ENCODE results near the gene LMBRD1.

Gene LMBRD1

DNA sequence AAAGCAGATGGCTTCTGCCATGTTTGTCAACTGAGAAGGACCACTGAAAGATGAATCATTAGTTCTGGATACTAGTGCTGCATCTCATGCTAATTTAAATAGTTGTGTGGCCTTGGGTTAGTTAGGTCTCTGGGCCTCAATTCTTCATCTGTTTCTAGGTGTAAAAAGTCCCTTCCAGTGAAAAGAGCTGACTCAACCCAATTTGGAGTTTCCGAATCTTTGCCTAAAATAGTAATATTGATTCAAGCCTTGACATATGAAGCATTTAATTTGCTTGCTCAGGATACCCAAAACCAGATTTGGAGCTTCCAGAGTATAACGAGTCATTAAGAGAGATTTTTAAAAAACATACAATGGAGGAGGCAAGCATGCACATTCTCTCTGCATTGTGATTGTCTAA lies 163.9 kb downstream of the LMBRD1 start:
- TF ChIP-seq YY1 (IDR thresholded peaks at IDR 0.05; ENCODE audit: low read depth) (no peak), TEAD4 (IDR thresholded peaks at IDR 0.05) (no peak), TAF1 (IDR thresholded peaks at IDR 0.05; ENCODE audit: low read depth) (no peak), RAD21 (IDR thresholded peaks at IDR 0.05; ENCODE audit: low read depth) (no peak), CEBPB (IDR thresholded peaks at IDR 0.05) (no peak), EGR1 (IDR thresholded peaks at IDR 0.05) (no peak), NFIC (IDR thresholded peaks at IDR 0.05) (no peak), EP300 (IDR thresholded peaks at IDR 0.05; ENCODE audit: borderline replicate concordance) (no peak), CREB1 (IDR thresholded peaks at IDR 0.05; ENCODE audit: low read depth) (no peak), FOXM1 (IDR thresholded peaks at IDR 0.05; ENCODE audit: borderline replicate concordance, low read depth) (no peak), TCF12 (IDR thresholded peaks at IDR 0.05; ENCODE audit: low read depth) (no peak), ZBTB7A (IDR thresholded peaks at IDR 0.05; ENCODE audit: low read depth) (no peak)
- TF ChIP-seq, protein P1, sequence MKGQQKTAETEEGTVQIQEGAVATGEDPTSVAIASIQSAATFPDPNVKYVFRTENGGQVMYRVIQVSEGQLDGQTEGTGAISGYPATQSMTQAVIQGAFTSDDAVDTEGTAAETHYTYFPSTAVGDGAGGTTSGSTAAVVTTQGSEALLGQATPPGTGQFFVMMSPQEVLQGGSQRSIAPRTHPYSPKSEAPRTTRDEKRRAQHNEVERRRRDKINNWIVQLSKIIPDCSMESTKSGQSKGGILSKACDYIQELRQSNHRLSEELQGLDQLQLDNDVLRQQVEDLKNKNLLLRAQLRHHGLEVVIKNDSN (IDR thresholded peaks at IDR 0.05): no peak
- TF ChIP-seq, protein P2, sequence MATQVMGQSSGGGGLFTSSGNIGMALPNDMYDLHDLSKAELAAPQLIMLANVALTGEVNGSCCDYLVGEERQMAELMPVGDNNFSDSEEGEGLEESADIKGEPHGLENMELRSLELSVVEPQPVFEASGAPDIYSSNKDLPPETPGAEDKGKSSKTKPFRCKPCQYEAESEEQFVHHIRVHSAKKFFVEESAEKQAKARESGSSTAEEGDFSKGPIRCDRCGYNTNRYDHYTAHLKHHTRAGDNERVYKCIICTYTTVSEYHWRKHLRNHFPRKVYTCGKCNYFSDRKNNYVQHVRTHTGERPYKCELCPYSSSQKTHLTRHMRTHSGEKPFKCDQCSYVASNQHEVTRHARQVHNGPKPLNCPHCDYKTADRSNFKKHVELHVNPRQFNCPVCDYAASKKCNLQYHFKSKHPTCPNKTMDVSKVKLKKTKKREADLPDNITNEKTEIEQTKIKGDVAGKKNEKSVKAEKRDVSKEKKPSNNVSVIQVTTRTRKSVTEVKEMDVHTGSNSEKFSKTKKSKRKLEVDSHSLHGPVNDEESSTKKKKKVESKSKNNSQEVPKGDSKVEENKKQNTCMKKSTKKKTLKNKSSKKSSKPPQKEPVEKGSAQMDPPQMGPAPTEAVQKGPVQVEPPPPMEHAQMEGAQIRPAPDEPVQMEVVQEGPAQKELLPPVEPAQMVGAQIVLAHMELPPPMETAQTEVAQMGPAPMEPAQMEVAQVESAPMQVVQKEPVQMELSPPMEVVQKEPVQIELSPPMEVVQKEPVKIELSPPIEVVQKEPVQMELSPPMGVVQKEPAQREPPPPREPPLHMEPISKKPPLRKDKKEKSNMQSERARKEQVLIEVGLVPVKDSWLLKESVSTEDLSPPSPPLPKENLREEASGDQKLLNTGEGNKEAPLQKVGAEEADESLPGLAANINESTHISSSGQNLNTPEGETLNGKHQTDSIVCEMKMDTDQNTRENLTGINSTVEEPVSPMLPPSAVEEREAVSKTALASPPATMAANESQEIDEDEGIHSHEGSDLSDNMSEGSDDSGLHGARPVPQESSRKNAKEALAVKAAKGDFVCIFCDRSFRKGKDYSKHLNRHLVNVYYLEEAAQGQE (IDR thresholded peaks at IDR 0.05; ENCODE audit: low read depth): no peak
- TF ChIP-seq, protein P3, sequence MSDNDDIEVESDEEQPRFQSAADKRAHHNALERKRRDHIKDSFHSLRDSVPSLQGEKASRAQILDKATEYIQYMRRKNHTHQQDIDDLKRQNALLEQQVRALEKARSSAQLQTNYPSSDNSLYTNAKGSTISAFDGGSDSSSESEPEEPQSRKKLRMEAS (IDR thresholded peaks at IDR 0.05): no peak

DNA sequence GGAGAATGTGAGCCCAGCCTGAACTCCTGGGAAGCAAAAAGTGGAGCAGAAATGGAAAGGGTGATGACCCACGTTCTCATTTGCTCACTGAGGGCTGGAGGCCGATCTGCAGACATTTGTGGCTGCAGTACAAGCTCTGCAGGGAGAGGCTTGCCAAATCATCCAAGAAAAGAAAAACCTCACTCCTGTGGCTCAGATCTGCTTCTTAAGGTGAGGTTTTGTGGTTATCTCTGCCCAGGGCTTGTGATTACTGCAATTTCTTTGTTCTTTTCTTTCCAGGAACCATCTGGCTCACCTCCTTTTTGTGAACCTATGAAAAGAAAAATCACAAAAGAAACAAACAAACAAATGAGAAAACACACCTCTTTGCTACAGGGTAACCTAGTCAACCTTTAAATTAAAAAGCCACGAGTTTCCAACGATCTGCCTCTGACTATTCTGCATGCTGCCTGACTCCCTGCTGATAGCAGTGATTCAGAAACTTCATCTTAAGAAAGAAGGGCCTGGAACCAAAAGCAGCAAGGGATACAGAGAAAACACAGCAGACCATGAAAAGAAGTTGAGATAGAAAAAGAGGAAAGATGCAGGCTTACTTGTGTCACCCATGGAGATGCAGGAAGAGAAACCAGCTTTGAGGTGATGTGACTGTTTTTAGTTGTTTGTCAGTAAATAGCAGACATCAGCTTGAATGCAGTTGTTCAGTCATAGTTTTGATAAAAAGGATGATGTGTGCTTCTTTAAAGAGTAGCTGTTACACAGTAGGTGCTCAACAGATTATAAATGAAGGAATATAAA lies 165.1 kb downstream of the LMBRD1 start:
- TF ChIP-seq, protein P2 (IDR thresholded peaks at IDR 0.05; ENCODE audit: low read depth): no peak
- no peak for TF ChIP-seq TCF12 (IDR thresholded peaks at IDR 0.05; ENCODE audit: low read depth)
- TF ChIP-seq FOXM1 (IDR thresholded peaks at IDR 0.05; ENCODE audit: borderline replicate concordance, low read depth): no peak
- TF ChIP-seq RAD21 (IDR thresholded peaks at IDR 0.05; ENCODE audit: low read depth): no peak
- TF ChIP-seq EP300 (IDR thresholded peaks at IDR 0.05; ENCODE audit: borderline replicate concordance): no peak
- no peak for TF ChIP-seq ZBTB7A (IDR thresholded peaks at IDR 0.05; ENCODE audit: low read depth)
- TF ChIP-seq EGR1 (IDR thresholded peaks at IDR 0.05): no peak
- TF ChIP-seq TAF1 (IDR thresholded peaks at IDR 0.05; ENCODE audit: low read depth): no peak
- TF ChIP-seq, protein P3 (IDR thresholded peaks at IDR 0.05): no peak
- TF ChIP-seq, protein P1 (IDR thresholded peaks at IDR 0.05): no peak
- TF ChIP-seq CREB1 (IDR thresholded peaks at IDR 0.05; ENCODE audit: low read depth): no peak

DNA sequence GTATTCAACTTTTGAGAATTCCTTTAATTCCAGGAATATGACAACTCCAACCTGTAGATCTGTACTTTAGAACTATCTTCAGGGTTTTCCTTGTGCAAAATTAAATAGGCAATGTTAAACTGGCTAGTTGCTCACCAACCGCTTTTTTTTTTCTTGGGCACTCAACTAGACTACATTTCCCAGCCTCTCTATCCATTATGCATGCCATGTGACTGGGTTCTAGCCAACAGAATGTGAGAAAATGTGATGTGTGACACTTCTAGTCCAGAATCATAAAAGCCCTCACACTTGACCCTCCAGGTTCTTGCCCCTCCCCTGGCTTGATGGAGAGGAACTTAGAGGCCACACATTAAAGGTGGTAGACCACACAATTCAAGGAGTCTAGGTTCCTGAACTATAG lies 166.0 kb downstream of the LMBRD1 start:
- TF ChIP-seq, protein P1 (IDR thresholded peaks at IDR 0.05): peak; percentile 67
- TF ChIP-seq RAD21 (IDR thresholded peaks at IDR 0.05; ENCODE audit: low read depth): no peak

DNA sequence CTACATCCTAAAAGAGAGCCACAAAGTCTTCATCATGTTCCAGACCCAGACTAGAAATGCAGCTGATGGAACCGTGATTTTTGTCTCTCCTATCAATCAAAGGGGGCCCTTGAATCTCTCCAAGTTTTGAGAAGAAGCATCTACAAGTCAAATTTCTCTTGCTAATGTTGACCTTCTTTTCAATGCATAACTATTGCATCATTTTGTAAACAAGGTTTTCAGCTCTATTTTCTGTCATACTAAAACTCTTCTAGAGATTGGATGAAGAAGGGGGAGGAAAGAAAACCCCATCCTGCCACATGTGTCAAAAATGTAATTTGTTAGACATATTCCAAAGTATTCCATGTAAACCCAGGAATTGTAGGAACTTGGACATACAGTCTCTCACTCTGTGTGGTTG lies 169.2 kb downstream of the LMBRD1 start:
- TF ChIP-seq YY1 (IDR thresholded peaks at IDR 0.05; ENCODE audit: low read depth) (no peak), TEAD4 (IDR thresholded peaks at IDR 0.05) (no peak), CREB1 (IDR thresholded peaks at IDR 0.05; ENCODE audit: low read depth) (no peak), ZBTB7A (IDR thresholded peaks at IDR 0.05; ENCODE audit: low read depth) (no peak), EP300 (IDR thresholded peaks at IDR 0.05; ENCODE audit: borderline replicate concordance) (no peak), TAF1 (IDR thresholded peaks at IDR 0.05; ENCODE audit: low read depth) (no peak), EGR1 (IDR thresholded peaks at IDR 0.05) (no peak), FOXM1 (IDR thresholded peaks at IDR 0.05; ENCODE audit: borderline replicate concordance, low read depth) (no peak), CEBPB (IDR thresholded peaks at IDR 0.05) (no peak), TCF12 (IDR thresholded peaks at IDR 0.05; ENCODE audit: low read depth) (no peak), NFIC (IDR thresholded peaks at IDR 0.05) (no peak), RAD21 (IDR thresholded peaks at IDR 0.05; ENCODE audit: low read depth) (no peak)
- TF ChIP-seq, protein P2 (IDR thresholded peaks at IDR 0.05; ENCODE audit: low read depth): no peak
- TF ChIP-seq, protein P1 (IDR thresholded peaks at IDR 0.05): no peak
- TF ChIP-seq, protein P3 (IDR thresholded peaks at IDR 0.05): no peak

All from Ishikawa (cell line).